NK-92 (cell line): ENCODE results near the gene ZIC4.

Experiments used
- DNase-seq: peaks from one replicate; lab custom pipeline; 2025; ENCODE audit not compliant: unreplicated experiment; lab: John Stamatoyannopoulos, UW

Gene ZIC4

GRCh38 chr3:147406028-147406931 is at the start of gene ZIC4:
ZIC4 (minus strand) TSS chr3:147406543; CDS start chr3:147402797, 3,746 bp downstream.
- DNase-seq: no peak

- DNase-seq: no peak
These were observed 43.3 kb upstream of the ZIC4 start for GRCh38 chr3:147449669-147450068.

DNA sequence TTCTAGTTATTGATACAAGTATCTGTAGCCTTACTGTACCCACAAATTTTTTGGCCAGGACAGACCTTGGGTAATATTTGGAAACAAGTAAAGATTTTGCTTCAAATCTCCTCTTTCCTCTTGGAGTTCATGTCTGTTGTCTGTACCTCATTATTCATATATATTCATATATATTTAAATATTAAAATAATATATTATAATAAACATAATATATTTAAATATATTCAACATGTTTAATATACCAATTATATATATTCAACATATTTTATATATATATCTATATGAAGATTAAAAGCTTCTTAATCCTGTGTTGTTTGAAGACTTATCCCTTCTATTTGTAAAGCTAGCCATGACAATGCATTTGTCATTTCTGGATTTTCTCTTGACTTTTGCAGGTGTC is 40.9 kb upstream of the ZIC4 start:
- DNase-seq: no peak

- DNase-seq: no peak
These were observed 25.4 kb upstream of the ZIC4 start for GRCh38 chr3:147431751-147432150.

- DNase-seq: no peak
These were observed 22.4 kb upstream of the ZIC4 start for GRCh38 chr3:147428754-147429153.

- no peak for DNase-seq
These were observed 22.0 kb upstream of the ZIC4 start for GRCh38 chr3:147428326-147428725.

- no peak for DNase-seq
These were observed 21.4 kb upstream of the ZIC4 start for GRCh38 chr3:147427746-147428145.

GRCh38 chr3:147426931-147427330 is 20.6 kb upstream of the ZIC4 start:
- DNase-seq: no peak

DNA sequence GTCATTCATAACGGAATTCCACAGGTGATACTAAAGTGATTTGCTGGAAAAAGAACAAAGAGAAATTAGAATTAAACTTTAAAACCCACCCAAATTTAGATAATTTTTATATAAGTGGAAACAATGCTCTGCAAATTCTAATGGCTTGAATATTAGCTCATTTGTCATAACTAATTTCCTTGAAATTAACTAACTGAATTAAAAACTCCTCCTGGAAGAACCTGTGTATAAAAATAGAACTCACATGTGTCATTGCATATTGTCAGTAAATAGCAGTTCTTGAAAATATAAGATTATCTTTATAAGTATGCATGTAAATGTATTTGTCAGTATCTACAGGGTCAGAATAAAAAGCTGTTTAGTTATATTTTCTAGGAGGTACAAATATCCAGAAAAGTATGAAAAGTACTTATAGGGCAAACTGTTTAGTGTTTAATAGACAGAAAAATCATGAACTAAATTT is 19.1 kb upstream of the ZIC4 start:
- no peak for DNase-seq

DNA sequence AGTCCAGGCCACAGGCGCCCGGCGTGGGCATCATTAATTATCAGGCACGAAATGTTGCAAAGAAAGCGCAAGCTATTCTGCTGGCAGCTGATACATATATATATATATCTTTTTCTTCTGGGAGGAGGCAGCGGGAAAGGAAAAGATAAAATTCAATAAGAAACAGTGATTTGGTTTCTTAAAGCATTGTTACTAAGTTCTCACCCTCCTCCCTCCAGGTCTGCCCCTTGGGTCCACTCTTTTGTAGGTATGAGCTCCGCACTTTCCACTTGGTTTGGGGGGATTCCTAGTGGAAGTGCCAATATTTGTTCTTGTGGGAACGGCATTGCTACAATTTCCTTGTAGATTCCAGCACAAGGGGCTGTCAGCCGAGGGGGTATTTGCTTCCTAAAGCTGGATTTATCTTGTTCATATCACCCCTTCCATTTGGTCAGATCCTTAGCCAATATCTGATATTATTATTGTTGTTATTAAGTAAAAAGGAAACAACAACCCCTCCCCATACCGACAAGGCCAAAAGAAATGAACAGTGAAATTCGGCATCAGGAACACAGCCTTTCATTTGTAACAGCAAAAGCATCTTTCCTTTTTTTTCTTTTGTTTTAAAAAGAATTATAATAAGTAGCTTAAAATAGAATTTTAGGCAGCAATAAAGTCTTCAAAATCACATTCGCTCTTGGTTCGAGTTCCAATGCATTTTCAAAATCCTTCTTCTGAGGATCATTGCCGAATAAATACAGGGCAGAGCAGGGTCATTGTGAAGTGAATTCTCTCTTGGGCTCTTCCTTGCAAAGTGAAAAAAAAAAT is 18.4 kb upstream of the ZIC4 start:
- no peak for DNase-seq

DNA sequence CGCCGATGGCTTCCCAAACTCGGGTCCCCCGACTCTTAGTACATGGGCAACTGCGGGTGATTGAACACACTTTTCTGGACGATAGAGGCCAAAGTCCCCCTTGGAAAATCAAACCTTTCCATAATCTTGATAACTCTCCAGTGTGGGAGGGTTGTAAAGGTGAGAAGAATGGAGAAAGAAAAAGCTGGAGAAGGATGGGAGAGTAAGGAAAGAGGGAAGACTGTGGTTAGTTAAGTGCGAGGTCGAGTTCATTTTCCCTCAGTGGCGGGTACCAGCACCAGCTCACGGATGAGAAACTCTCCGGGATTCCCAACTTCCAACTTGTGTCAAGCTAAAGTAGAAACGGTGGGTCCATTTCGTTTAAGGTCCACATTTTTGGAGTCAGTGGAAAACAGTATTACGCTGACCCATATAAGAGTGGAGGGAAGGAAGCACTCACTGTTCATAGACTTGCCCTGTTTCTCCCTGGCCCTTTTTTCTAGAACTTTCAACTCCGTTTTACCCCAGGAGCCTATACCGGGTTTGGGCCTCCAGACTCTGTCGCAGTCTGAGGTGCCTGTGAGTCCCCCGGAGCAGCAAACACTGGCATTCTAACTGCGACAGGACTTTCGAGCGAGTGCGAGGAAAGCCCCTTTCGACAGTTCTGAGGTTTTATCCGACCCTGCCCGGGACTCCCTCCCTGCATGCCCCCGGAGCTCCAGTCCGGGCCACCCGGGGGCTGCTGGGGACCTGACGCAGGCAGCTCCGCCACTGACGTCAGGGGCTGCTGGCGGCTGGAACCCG is 17.6 kb upstream of the ZIC4 start:
- no peak for DNase-seq

DNA sequence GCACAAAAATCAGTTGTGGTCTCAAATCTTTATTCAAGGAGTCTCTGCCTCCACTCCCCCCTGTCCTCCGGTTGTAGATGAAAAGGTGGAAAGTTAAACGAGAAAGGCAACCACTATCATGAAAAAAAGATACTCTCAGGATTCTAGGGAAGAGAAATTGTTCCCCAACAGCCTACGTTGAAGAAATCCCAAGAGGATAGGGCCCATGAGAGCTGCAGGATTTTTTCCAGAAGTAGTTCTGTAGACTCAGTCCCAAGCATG is 17.1 kb upstream of the ZIC4 start:
- DNase-seq: no peak

- DNase-seq: no peak
These were observed 16.5 kb upstream of the ZIC4 start for GRCh38 chr3:147422601-147423536.

GRCh38 chr3:147422196-147422595 is 15.9 kb upstream of the ZIC4 start:
- no peak for DNase-seq

DNA sequence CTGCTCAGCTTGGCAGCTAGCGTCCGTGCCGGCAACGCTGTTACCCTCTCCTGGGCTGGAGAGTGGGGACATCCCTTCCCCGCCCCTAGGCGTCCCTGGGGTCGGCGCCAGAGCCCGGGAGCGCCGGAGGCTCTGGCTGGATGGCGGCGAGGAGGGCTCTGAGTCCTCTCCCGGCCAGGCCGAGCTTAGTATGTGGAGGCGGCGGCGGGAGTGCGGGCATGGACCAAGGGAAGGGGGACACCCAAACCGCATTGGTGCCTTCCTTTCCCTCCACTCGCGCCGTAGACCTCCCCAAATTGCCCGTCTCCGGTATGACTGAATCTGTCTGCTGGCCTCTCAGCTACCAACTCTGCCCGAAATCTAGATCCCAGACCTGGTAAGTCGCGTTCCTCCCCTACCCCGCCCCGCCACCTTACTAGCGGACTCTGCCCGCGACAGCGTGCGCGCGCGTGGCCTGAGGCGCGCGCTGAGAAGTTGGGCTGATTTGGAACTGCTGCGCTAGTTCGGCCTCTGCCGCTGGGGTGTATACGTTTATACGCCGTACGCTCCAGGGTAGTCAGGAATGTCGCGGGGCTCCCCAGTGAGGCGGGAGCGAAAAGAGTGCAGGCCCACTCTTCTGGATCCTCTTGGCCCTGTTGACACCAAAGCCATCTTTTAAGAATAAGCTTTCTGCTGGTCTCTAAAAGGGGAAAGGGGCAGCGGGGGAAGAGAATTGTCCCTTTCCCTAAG is 15.0 kb upstream of the ZIC4 start:
- DNase-seq: no peak

DNA sequence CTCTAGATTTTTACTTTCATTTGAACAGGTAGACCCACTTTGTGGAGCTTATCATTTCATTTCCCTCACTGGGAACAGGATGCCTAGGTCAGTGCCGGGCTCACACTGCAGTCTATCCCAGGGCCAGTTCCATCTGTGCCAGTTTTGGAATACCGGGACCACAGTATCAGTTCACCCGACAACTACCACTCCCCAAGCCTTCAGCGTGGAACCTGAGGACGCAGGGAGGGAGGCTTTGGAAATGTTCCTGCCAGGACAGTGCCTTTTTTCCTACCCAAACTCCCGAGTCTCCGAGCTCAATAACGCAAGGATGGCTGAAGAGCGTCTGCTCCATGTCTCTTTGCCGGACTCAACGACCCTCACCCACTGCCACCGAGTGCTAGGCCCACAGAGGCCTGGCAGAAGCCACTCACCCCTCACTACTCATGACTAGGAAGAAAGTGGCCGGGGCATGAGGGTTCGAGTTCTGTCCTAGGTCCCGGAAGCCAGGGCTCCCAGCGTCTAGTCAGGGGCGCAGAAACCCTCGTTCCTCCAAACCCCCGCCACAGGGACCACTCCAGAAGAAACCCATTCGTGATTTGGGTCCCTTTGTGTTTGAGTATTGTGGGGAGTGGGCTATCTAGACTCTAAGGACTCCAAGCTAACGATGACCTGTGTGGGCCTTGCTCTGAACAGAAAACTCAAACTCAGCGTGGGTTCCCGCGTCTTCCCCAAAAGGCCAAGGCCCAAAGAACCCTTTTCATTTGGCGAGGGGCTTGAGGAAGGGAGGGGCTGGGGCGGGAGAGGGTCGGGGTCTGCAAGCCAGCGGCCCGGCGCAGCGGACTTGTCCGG is 14.2 kb upstream of the ZIC4 start:
- DNase-seq: no peak

GRCh38 chr3:147419781-147420224 is 13.5 kb upstream of the ZIC4 start:
- DNase-seq: no peak

- no peak for DNase-seq
These were observed 12.7 kb upstream of the ZIC4 start for GRCh38 chr3:147418808-147419701.
